ENCODE measurements around the gene PHF2.

Gene PHF2

GRCh38 chr9:93612052-93612795 lies 35.8 kb downstream of the PHF2 start:
- H3K27ac ChIP-seq (replicated peaks; ENCODE audit: low read length): no peak overlapping the region
- no peak overlapping the region for H4K91ac ChIP-seq (ENCODE audit: low read depth, low read length, poor library complexity)
- no peak overlapping the region for H2AK5ac ChIP-seq (ENCODE audit: low read depth, low read length)
- H2AFZ ChIP-seq (ENCODE audit: low read length): no peak overlapping the region
- no peak overlapping the region for H2BK12ac ChIP-seq (ENCODE audit: low read length)
- peaks cover 5% of the 10 kb centered on the region for H3K79me1 ChIP-seq (ENCODE audit: low read depth, low read length)
- no peak overlapping the region for H3K4me2 ChIP-seq (ENCODE audit: insufficient read depth, low read length, poor library complexity, severe bottlenecking)
- no peak overlapping the region for H2BK120ac ChIP-seq (ENCODE audit: low read depth, low read length)
- H3K9me3 ChIP-seq (replicated peaks in 1 of 2; ENCODE audit: control insufficient read depth in 2 of 2, insufficient read depth in 1 of 2, low read depth in 1 of 2, low read length in 2 of 2): peaks cover 3 to 19% of the 10 kb centered on the region in 2 donors
- H3K4me1 ChIP-seq (ENCODE audit: control insufficient read depth in 2 of 2, insufficient read depth in 1 of 2, low read depth in 1 of 2, low read length in 2 of 2): peaks cover 3 to 4% of the 10 kb centered on the region in 2 donors
- H2BK15ac ChIP-seq (ENCODE audit: low read length): no peak overlapping the region
- no peaks in the 10 kb centered on the region for H3K36me3 ChIP-seq (replicated peaks in 1 of 2; ENCODE audit: control insufficient read depth in 2 of 2, insufficient read depth in 2 of 2, low read length in 2 of 2)
- H3K23ac ChIP-seq (ENCODE audit: low read depth, low read length, poor library complexity): no peak overlapping the region
- no peak overlapping the region for H3K14ac ChIP-seq (ENCODE audit: low read length)
- no CpG with 5 or more reads among the region's 2 CpGs for WGBS, 2 donors (ENCODE audit: extremely low coverage in 2 of 2, insufficient read length in 2 of 2, insufficient replicate concordance in 1 of 2)
- no peak overlapping the region for H3K18ac ChIP-seq (ENCODE audit: low read length)
- H3K4ac ChIP-seq (ENCODE audit: low read length): no peak overlapping the region
- DNase-seq (ENCODE audit: low spot score): no peak
- no peak overlapping the region for H2BK5ac ChIP-seq (ENCODE audit: low read length)
- no peak overlapping the region for H3K4me3 ChIP-seq (ENCODE audit: low read length in 2 of 2)
- no peaks in the 10 kb centered on the region for H3K27me3 ChIP-seq (ENCODE audit: control insufficient read depth in 3 of 3, insufficient read depth in 3 of 3, low read depth in 1 of 3, low read length in 3 of 3)
- H3K9ac ChIP-seq (ENCODE audit: low read depth, low read length, poor library complexity): no peak overlapping the region
- no peak overlapping the region for H4K8ac ChIP-seq (ENCODE audit: low read depth, low read length)

- no peaks in the 10 kb centered on the region for H3K27me3 ChIP-seq (ENCODE audit: control insufficient read depth in 3 of 3, insufficient read depth in 3 of 3, low read depth in 1 of 3, low read length in 3 of 3)
- no peak overlapping the region for H2AK5ac ChIP-seq (ENCODE audit: low read depth, low read length)
- H3K9me3 ChIP-seq (replicated peaks in 1 of 2; ENCODE audit: control insufficient read depth in 2 of 2, insufficient read depth in 1 of 2, low read depth in 1 of 2, low read length in 2 of 2): peaks cover 3 to 19% of the 10 kb centered on the region in 2 donors
- no peak overlapping the region for H4K8ac ChIP-seq (ENCODE audit: low read depth, low read length)
- H3K27ac ChIP-seq (replicated peaks; ENCODE audit: low read length): no peak overlapping the region
- H3K23ac ChIP-seq (ENCODE audit: low read depth, low read length, poor library complexity): no peak overlapping the region
- H3K4ac ChIP-seq (ENCODE audit: low read length): no peak overlapping the region
- H3K4me1 ChIP-seq (ENCODE audit: control insufficient read depth in 2 of 2, insufficient read depth in 1 of 2, low read depth in 1 of 2, low read length in 2 of 2): peaks cover 4 to 8% of the 10 kb centered on the region in 2 donors
- H2BK120ac ChIP-seq (ENCODE audit: low read depth, low read length): no peak overlapping the region
- H2AFZ ChIP-seq (ENCODE audit: low read length): no peak overlapping the region
- H3K36me3 ChIP-seq (replicated peaks in 1 of 2; ENCODE audit: control insufficient read depth in 2 of 2, insufficient read depth in 2 of 2, low read length in 2 of 2): no peaks in the 10 kb centered on the region
- H2BK5ac ChIP-seq (ENCODE audit: low read length): no peak overlapping the region
- H3K79me1 ChIP-seq (ENCODE audit: low read depth, low read length): peaks cover 5% of the 10 kb centered on the region
- H3K4me2 ChIP-seq (ENCODE audit: insufficient read depth, low read length, poor library complexity, severe bottlenecking): no peak overlapping the region
- no peak overlapping the region for H2BK15ac ChIP-seq (ENCODE audit: low read length)
- no peak overlapping the region for H3K14ac ChIP-seq (ENCODE audit: low read length)
- no peak overlapping the region for H4K91ac ChIP-seq (ENCODE audit: low read depth, low read length, poor library complexity)
- no peak overlapping the region for H3K9ac ChIP-seq (ENCODE audit: low read depth, low read length, poor library complexity)
- no peak overlapping the region for H3K18ac ChIP-seq (ENCODE audit: low read length)
- H3K4me3 ChIP-seq (ENCODE audit: low read length in 2 of 2): no peak overlapping the region
- WGBS, 2 donors (ENCODE audit: extremely low coverage in 2 of 2, insufficient read length in 2 of 2, insufficient replicate concordance in 1 of 2): no CpG with 5 or more reads among the region's 5 CpGs
- DNase-seq (ENCODE audit: low spot score): no peak
- no peak overlapping the region for H2BK12ac ChIP-seq (ENCODE audit: low read length)
Measured at GRCh38 chr9:93612796-93613154, 36.4 kb downstream of the PHF2 start.

GRCh38 chr9:93613174-93613573 lies 36.8 kb downstream of the PHF2 start:
- Histone ChIP-seq H3K4me1 (ENCODE audit: control insufficient read depth in 2 of 2, insufficient read depth in 1 of 2, low read depth in 1 of 2, low read length in 2 of 2) (peaks cover 4 to 8% of the 10 kb centered on the region in 2 donors), H3K4me3 (ENCODE audit: low read length in 2 of 2) (no peak overlapping the region), H2AK5ac (ENCODE audit: low read depth, low read length) (no peak overlapping the region), H3K18ac (ENCODE audit: low read length) (no peak overlapping the region), H2BK15ac (ENCODE audit: low read length) (no peak overlapping the region), H3K14ac (ENCODE audit: low read length) (no peak overlapping the region), H3K27ac (replicated peaks; ENCODE audit: low read length) (no peak overlapping the region), H3K4ac (ENCODE audit: low read length) (no peak overlapping the region), H3K79me1 (ENCODE audit: low read depth, low read length) (peaks cover 5% of the 10 kb centered on the region), H2BK5ac (ENCODE audit: low read length) (no peak overlapping the region), H3K9ac (ENCODE audit: low read depth, low read length, poor library complexity) (no peak overlapping the region), H2BK120ac (ENCODE audit: low read depth, low read length) (no peak overlapping the region), H3K9me3 (replicated peaks in 1 of 2; ENCODE audit: control insufficient read depth in 2 of 2, insufficient read depth in 1 of 2, low read depth in 1 of 2, low read length in 2 of 2) (peaks cover 3 to 19% of the 10 kb centered on the region in 2 donors), H2BK12ac (ENCODE audit: low read length) (no peak overlapping the region), H4K91ac (ENCODE audit: low read depth, low read length, poor library complexity) (no peak overlapping the region), H4K8ac (ENCODE audit: low read depth, low read length) (no peak overlapping the region), H3K23ac (ENCODE audit: low read depth, low read length, poor library complexity) (no peak overlapping the region), H3K27me3 (ENCODE audit: control insufficient read depth in 3 of 3, insufficient read depth in 3 of 3, low read depth in 1 of 3, low read length in 3 of 3) (no peaks in the 10 kb centered on the region), H2AFZ (ENCODE audit: low read length) (no peak overlapping the region), H3K4me2 (ENCODE audit: insufficient read depth, low read length, poor library complexity, severe bottlenecking) (no peak overlapping the region), H3K36me3 (replicated peaks in 1 of 2; ENCODE audit: control insufficient read depth in 2 of 2, insufficient read depth in 2 of 2, low read length in 2 of 2) (peaks cover 0 to 2% of the 10 kb centered on the region in 2 donors)
- WGBS, 2 donors (ENCODE audit: extremely low coverage in 2 of 2, insufficient read length in 2 of 2, insufficient replicate concordance in 1 of 2): no CpG with 5 or more reads among the region's 5 CpGs
- DNase-seq (ENCODE audit: low spot score): no peak

GRCh38 chr9:93613791-93614190 lies 37.4 kb downstream of the PHF2 start:
- no peak for DNase-seq (ENCODE audit: low spot score)
- Histone ChIP-seq H3K9me3 (replicated peaks in 1 of 2; ENCODE audit: control insufficient read depth in 2 of 2, insufficient read depth in 1 of 2, low read depth in 1 of 2, low read length in 2 of 2) (peaks cover 3 to 19% of the 10 kb centered on the region in 2 donors), H2BK12ac (ENCODE audit: low read length) (no peak overlapping the region), H3K79me1 (ENCODE audit: low read depth, low read length) (peaks cover 7% of the 10 kb centered on the region), H3K27me3 (ENCODE audit: control insufficient read depth in 3 of 3, insufficient read depth in 3 of 3, low read depth in 1 of 3, low read length in 3 of 3) (no peaks in the 10 kb centered on the region), H3K4me2 (ENCODE audit: insufficient read depth, low read length, poor library complexity, severe bottlenecking) (no peak overlapping the region), H3K18ac (ENCODE audit: low read length) (no peak overlapping the region), H3K27ac (replicated peaks; ENCODE audit: low read length) (no peak overlapping the region), H2AFZ (ENCODE audit: low read length) (no peak overlapping the region), H3K14ac (ENCODE audit: low read length) (no peak overlapping the region), H2BK5ac (ENCODE audit: low read length) (no peak overlapping the region), H2BK120ac (ENCODE audit: low read depth, low read length) (no peak overlapping the region), H3K4me3 (ENCODE audit: low read length in 2 of 2) (no peak overlapping the region), H4K91ac (ENCODE audit: low read depth, low read length, poor library complexity) (no peak overlapping the region), H4K8ac (ENCODE audit: low read depth, low read length) (no peak overlapping the region), H3K36me3 (replicated peaks in 1 of 2; ENCODE audit: control insufficient read depth in 2 of 2, insufficient read depth in 2 of 2, low read length in 2 of 2) (peaks cover 0 to 3% of the 10 kb centered on the region in 2 donors), H3K23ac (ENCODE audit: low read depth, low read length, poor library complexity) (no peak overlapping the region), H3K4ac (ENCODE audit: low read length) (no peak overlapping the region), H2AK5ac (ENCODE audit: low read depth, low read length) (no peak overlapping the region), H3K9ac (ENCODE audit: low read depth, low read length, poor library complexity) (no peak overlapping the region), H2BK15ac (ENCODE audit: low read length) (no peak overlapping the region), H3K4me1 (ENCODE audit: control insufficient read depth in 2 of 2, insufficient read depth in 1 of 2, low read depth in 1 of 2, low read length in 2 of 2) (peaks cover 4 to 8% of the 10 kb centered on the region in 2 donors)
- WGBS, 2 donors (ENCODE audit: extremely low coverage in 2 of 2, insufficient read length in 2 of 2, insufficient replicate concordance in 1 of 2): no CpG with 5 or more reads among the region's 3 CpGs
